HT-29 (cell line): Measurements from ENCODE around the gene CEP44. TPM values are rescaled to one million over a fixed set of nuclear protein-coding genes. Genes with fewer than 3 reads are reported as not detected.
"Not testable (repeated sequence)": the region's sequence is repeated elsewhere in the genome, so short reads cannot be mapped to it uniquely, and the experiment has no call there.

ENCODE experiments used
- DNase-seq: peaks from one replicate; pipeline ENCODE4 v3.0.0-alpha.2; 2015; ENCODE audit warnings: low spot score
- total RNA-seq: library from RNA; depleted of rRNA; stranded (reverse); fragments of >200 nt; shearing (Covaris generic); gene quantifications from 2 replicates; pipeline ENCODE4 v1.2.3, GENCODE V29; 2014; rRNA removed

Gene CEP44
- total RNA-seq: 2.9 and 10.0 TPM in 2 replicates

GRCh38 chr4:174283507-174284471 is at the start of gene CEP44, which contains the start of gene FBXO8:
Gene CEP44 (plus strand): TSS chr4:174283911. CDS start chr4:174299122, 15,211 bp downstream.
Gene FBXO8 (minus strand): TSS chr4:174283667. CDS start chr4:174263092, 20,575 bp downstream.
- DNase-seq: peak; percentile 81

- no peak for DNase-seq
These were observed 47.4 kb upstream of the CEP44 start for GRCh38 chr4:174236359-174236758.

GRCh38 chr4:174241162-174241561 is 42.5 kb upstream of the CEP44 start:
- no peak for DNase-seq

GRCh38 chr4:174244441-174244840 is 39.3 kb upstream of the CEP44 start:
- no peak for DNase-seq

- DNase-seq: no peak
These were observed 38.0 kb upstream of the CEP44 start for GRCh38 chr4:174245714-174246113.

- DNase-seq: no peak
These were observed 35.3 kb upstream of the CEP44 start for GRCh38 chr4:174248407-174248806.

- DNase-seq: no peak
These were observed 31.3 kb upstream of the CEP44 start for GRCh38 chr4:174252412-174252811.

GRCh38 chr4:174254613-174255012 is 29.1 kb upstream of the CEP44 start:
- no peak for DNase-seq

- DNase-seq: no peak
These were observed 28.3 kb upstream of the CEP44 start for GRCh38 chr4:174255374-174255773.

GRCh38 chr4:174255786-174256185 is 27.9 kb upstream of the CEP44 start:
- DNase-seq: no peak

- no peak for DNase-seq
These were observed 27.4 kb upstream of the CEP44 start for GRCh38 chr4:174256277-174256713.

- no peak for DNase-seq
These were observed 24.1 kb upstream of the CEP44 start for GRCh38 chr4:174259580-174259979.

- peak; percentile 48 for DNase-seq
These were observed 23.6 kb upstream of the CEP44 start for GRCh38 chr4:174260099-174260498.

- DNase-seq: not testable (repeated sequence)
These were observed 22.3 kb upstream of the CEP44 start for GRCh38 chr4:174261432-174261831.

GRCh38 chr4:174262624-174263444 is 20.9 kb upstream of the CEP44 start:
- DNase-seq: no peak

GRCh38 chr4:174263445-174263736 is 20.3 kb upstream of the CEP44 start:
- DNase-seq: no peak

GRCh38 chr4:174265916-174266315 is 17.8 kb upstream of the CEP44 start:
- DNase-seq: no peak

GRCh38 chr4:174266416-174266815 is 17.3 kb upstream of the CEP44 start:
- DNase-seq: no peak

GRCh38 chr4:174273930-174274329 is 9.8 kb upstream of the CEP44 start:
- DNase-seq: no peak

- DNase-seq: no peak
These were observed 9.3 kb upstream of the CEP44 start for GRCh38 chr4:174274436-174274835.

GRCh38 chr4:174275101-174275500 is 8.6 kb upstream of the CEP44 start:
- no peak for DNase-seq

- DNase-seq: no peak
These were observed 6.3 kb upstream of the CEP44 start for GRCh38 chr4:174277433-174277832.
